ENCODE data around the gene ZNF677. TPM values are rescaled to one million over a fixed set of nuclear protein-coding genes. Genes with fewer than 3 reads are reported as not detected.
A peak's percentile ranks its signal among the peaks of the same experiment; 100 is the strongest.
"Not testable (repeated sequence)": the region's sequence is repeated elsewhere in the genome, so short reads cannot be mapped to it uniquely, and the experiment has no call there.

ZNF677 gene
- total and polyA plus RNA-seq, 2 experiments from 2014 or later = 21.2 to 37.8 TPM

GRCh38 chr19:53192771-53193534 lies 61.7 kb downstream of the ZNF677 start, which contains the start of gene ZNF665:
ZNF665 (minus strand) TSS chr19:53193358; CDS start chr19:53182898, 10,460 bp downstream.
- Histone ChIP-seq H2AFZ (peak within 1 kb of the TSS; percentile 88), H3K36me3 (replicated peaks; ENCODE audit: insufficient read depth, low read depth) (no peaks in the 10 kb centered on the region), H3K9me3 (ENCODE audit: low read depth) (no peaks in the 10 kb centered on the region), H3K4me3 (peak within 1 kb of the TSS; percentile 66), H3K9me2 (replicated peaks; ENCODE audit: insufficient read depth) (no peaks in the 10 kb centered on the region), H4K20me1 (ENCODE audit: insufficient read depth, poor library complexity, severe bottlenecking) (no peaks in the 10 kb centered on the region), H3K4me1 (ENCODE audit: insufficient read depth) (peaks cover 8% of the 10 kb centered on the region), H3K4me2 (peak within 1 kb of the TSS; percentile 89), H3K79me2 (peaks cover 3% of the 10 kb centered on the region), H3K27ac (peak within 1 kb of the TSS; percentile 90), H3K27me3 (no peaks in the 10 kb centered on the region)
- 2% methylated on average over 49 of the region's 53 CpGs for WGBS (ENCODE audit: low lambda C conversion rate, missing lambda C conversion rate)
- DNase-seq (ENCODE audit: low spot score) = peak; percentile 93
- TF ChIP-seq EZH2phosphoT487 (IDR thresholded peaks at IDR 0.05; ENCODE audit: low read depth, severe bottlenecking, unreplicated experiment) = no peak
- TF ChIP-seq CTCF (IDR thresholded peaks at IDR 0.05; ENCODE audit: poor library complexity) = no peak
- no peak for TF ChIP-seq EZH2 (IDR thresholded peaks at IDR 0.05; ENCODE audit: borderline replicate concordance)

- WGBS (ENCODE audit: low lambda C conversion rate, missing lambda C conversion rate) = 92% methylated on average over 3 of the region's 3 CpGs
- Histone ChIP-seq H3K79me2 (no peaks in the 10 kb centered on the region), H4K20me1 (ENCODE audit: insufficient read depth, poor library complexity, severe bottlenecking) (no peaks in the 10 kb centered on the region), H3K4me3 (no peak overlapping the region), H3K27ac (no peak overlapping the region), H3K4me2 (no peak overlapping the region), H3K9me3 (ENCODE audit: low read depth) (no peaks in the 10 kb centered on the region), H3K4me1 (ENCODE audit: insufficient read depth) (peaks cover 3% of the 10 kb centered on the region), H3K36me3 (replicated peaks; ENCODE audit: insufficient read depth, low read depth) (no peaks in the 10 kb centered on the region), H3K27me3 (no peaks in the 10 kb centered on the region), H3K9me2 (replicated peaks; ENCODE audit: insufficient read depth) (no peaks in the 10 kb centered on the region), H2AFZ (no peak overlapping the region)
- TF ChIP-seq EZH2 (IDR thresholded peaks at IDR 0.05; ENCODE audit: borderline replicate concordance) = no peak
- TF ChIP-seq CTCF (IDR thresholded peaks at IDR 0.05; ENCODE audit: poor library complexity) = no peak
- TF ChIP-seq EZH2phosphoT487 (IDR thresholded peaks at IDR 0.05; ENCODE audit: low read depth, severe bottlenecking, unreplicated experiment) = no peak
- no peak for DNase-seq (ENCODE audit: low spot score)
Measured at GRCh38 chr19:53190253-53190652, 64.4 kb downstream of the ZNF677 start.

- not testable (repeated sequence) for H3K9me2 ChIP-seq (replicated peaks; ENCODE audit: insufficient read depth); H3K9me3 ChIP-seq (ENCODE audit: low read depth); H4K20me1 ChIP-seq (ENCODE audit: insufficient read depth, poor library complexity, severe bottlenecking); H3K36me3 ChIP-seq (replicated peaks; ENCODE audit: insufficient read depth, low read depth); H3K4me3 ChIP-seq; H3K4me2 ChIP-seq; H3K27ac ChIP-seq; H3K27me3 ChIP-seq; DNase-seq (ENCODE audit: low spot score); H3K79me2 ChIP-seq; H2AFZ ChIP-seq; H3K4me1 ChIP-seq (ENCODE audit: insufficient read depth)
- WGBS (ENCODE audit: low lambda C conversion rate, missing lambda C conversion rate) = 87% methylated on average over 11 of the region's 16 CpGs
Measured at GRCh38 chr19:53189691-53190198, 64.9 kb downstream of the ZNF677 start.

Other genes starting within 250 kb of the ZNF677 start
- gene ERVV-1, start 241.0 kb downstream of the ZNF677 start, total RNA-seq = 0.36 TPM in 1 of 2 replicates, not detected in the other
- 0.19 and 0.62 TPM in 2 replicates for gene ERVV-1, start 241.0 kb downstream of the ZNF677 start, polyA plus RNA-seq
- 2.5 and 4.5 TPM in 2 replicates for gene ERVV-2, start 210.1 kb downstream of the ZNF677 start, total RNA-seq
- gene ERVV-2, start 210.1 kb downstream of the ZNF677 start, polyA plus RNA-seq = 2.5 and 4.1 TPM in 2 replicates
- 52.5 and 53.1 TPM in 2 replicates for gene ZNF160, start 151.5 kb downstream of the ZNF677 start, total RNA-seq
- 23.5 and 28.0 TPM in 2 replicates for gene ZNF160, start 151.5 kb downstream of the ZNF677 start, polyA plus RNA-seq
- 14.6 and 24.1 TPM in 2 replicates for gene ZNF415, start 122.0 kb downstream of the ZNF677 start, total RNA-seq
- 7.4 and 15.2 TPM in 2 replicates for gene ZNF415, start 122.0 kb downstream of the ZNF677 start, polyA plus RNA-seq
- 8.3 and 9.2 TPM in 2 replicates for gene ZNF347, start 95.8 kb downstream of the ZNF677 start, total RNA-seq
- 3.8 and 7.1 TPM in 2 replicates for gene ZNF347, start 95.8 kb downstream of the ZNF677 start, polyA plus RNA-seq
- gene ZNF665, start 61.5 kb downstream of the ZNF677 start, total RNA-seq = 3.4 and 3.6 TPM in 2 replicates
- 2.2 and 4.5 TPM in 2 replicates for gene ZNF665, start 61.5 kb downstream of the ZNF677 start, polyA plus RNA-seq
- gene VN1R2, start 3.4 kb upstream of the ZNF677 start, total RNA-seq = not detected in 2 replicates
- 0.65 TPM in 1 of 2 replicates, not detected in the other for gene VN1R2, start 3.4 kb upstream of the ZNF677 start, polyA plus RNA-seq
- not detected in 2 replicates for gene VN1R4, start 12.8 kb upstream of the ZNF677 start, total RNA-seq
- gene VN1R4, start 12.8 kb upstream of the ZNF677 start, polyA plus RNA-seq = not detected in 2 replicates
- 5.8 and 6.1 TPM in 2 replicates for gene ZNF845, start 78.9 kb upstream of the ZNF677 start, total RNA-seq
- gene ZNF845, start 78.9 kb upstream of the ZNF677 start, polyA plus RNA-seq = 1.6 and 1.7 TPM in 2 replicates
- 12.2 and 14.2 TPM in 2 replicates for gene ZNF525, start 110.8 kb upstream of the ZNF677 start, total RNA-seq
- gene ZNF525, start 110.8 kb upstream of the ZNF677 start, polyA plus RNA-seq = 3.8 and 4.5 TPM in 2 replicates
- gene ZNF765, start 140.3 kb upstream of the ZNF677 start, total RNA-seq = 16.4 and 24.5 TPM in 2 replicates
- gene ZNF765, start 140.3 kb upstream of the ZNF677 start, polyA plus RNA-seq = 9.3 and 12.7 TPM in 2 replicates
- gene ZNF761, start 177.1 kb upstream of the ZNF677 start, total RNA-seq = 27.7 and 28.1 TPM in 2 replicates
- 11.5 and 13.5 TPM in 2 replicates for gene ZNF761, start 177.1 kb upstream of the ZNF677 start, polyA plus RNA-seq
- gene ZNF813, start 212.9 kb upstream of the ZNF677 start, total RNA-seq = 7.7 and 8.6 TPM in 2 replicates
- gene ZNF813, start 212.9 kb upstream of the ZNF677 start, polyA plus RNA-seq = 2.3 and 2.8 TPM in 2 replicates